Measurements from ENCODE around the gene TSC2. TPM values are rescaled to one million over a fixed set of nuclear protein-coding genes. Genes with fewer than 3 reads are reported as not detected.
A peak's percentile ranks its signal among the peaks of the same experiment; 100 is the strongest.

TSC2 gene
- polyA plus RNA-seq, 1 experiment: 35.9 TPM

GRCh38 chr16:2023092-2024031 lies 24.4 kb upstream of the TSC2 start:
- ChIA-PET POLR2A (interaction anchor here (0.6 to 3.8 kb wide), 7 partner anchors 16 to 231 kb away, joined by 3 to 22 read pairs (median 6); partner anchors contain the start of genes NTHL1, TRAF7 and TSC2), CTCF (interaction anchor here (0.6 to 5.4 kb wide), 20 partner anchors 9 to 130 kb away, joined by 3 to 87 read pairs (median 4); partner anchors contain the start of genes NTHL1 and TSC2)
- H3K4me3 ChIP-seq (ENCODE audit: low read depth, low read length): peak overlapping the region; percentile 40
- TF ChIP-seq CTCF (IDR thresholded peaks at IDR 0.05; ENCODE audit: low read depth, low read length): peak; percentile 87
- H3K9me3 ChIP-seq (ENCODE audit: control insufficient read depth, insufficient read depth, low read length): no peaks in the 10 kb centered on the region; the same call in 1 of the 2 replicates
- DNase-seq (ENCODE audit: low read depth, low spot score): peak; percentile 66
- H3K27ac ChIP-seq (ENCODE audit: low read depth, low read length): peak overlapping the region; percentile 21
- H3K27me3 ChIP-seq (ENCODE audit: control insufficient read depth, insufficient read depth, low read length): peaks cover 5% of the 10 kb centered on the region

- CTCF ChIA-PET: interaction anchor here (4.6 to 5.4 kb wide), 2 partner anchors 32 to 116 kb away, joined by 49 to 87 read pairs; no protein-coding TSS in a partner anchor
- Histone ChIP-seq H3K4me3 (ENCODE audit: low read depth, low read length) (no peak overlapping the region), H3K9me3 (ENCODE audit: control insufficient read depth, insufficient read depth, low read length) (no peaks in the 10 kb centered on the region; the same call in 1 of the 2 replicates), H3K27ac (ENCODE audit: low read depth, low read length) (no peak overlapping the region), H3K27me3 (ENCODE audit: control insufficient read depth, insufficient read depth, low read length) (peaks cover 5% of the 10 kb centered on the region)
- no peak for DNase-seq (ENCODE audit: low read depth, low spot score)
- POLR2A ChIA-PET: interaction anchor here (0.7 to 3.8 kb wide), 2 partner anchors 9 to 131 kb away, joined by 3 to 22 read pairs; partner anchors contain the start of gene TRAF7
- TF ChIP-seq CTCF (IDR thresholded peaks at IDR 0.05; ENCODE audit: low read depth, low read length): no peak
Observed at GRCh38 chr16:2024032-2024420, 23.8 kb upstream of the TSC2 start.

- POLR2A ChIA-PET: interaction anchor here (1.1 to 3.8 kb wide), 2 partner anchors 61 to 130 kb away, joined by 3 to 22 read pairs; partner anchors contain the start of gene TRAF7
- no peak for TF ChIP-seq CTCF (IDR thresholded peaks at IDR 0.05; ENCODE audit: low read depth, low read length)
- CTCF ChIA-PET: interaction anchor here (4.6 to 5.4 kb wide), 2 partner anchors 31 to 115 kb away, joined by 49 to 87 read pairs; no protein-coding TSS in a partner anchor
- Histone ChIP-seq H3K9me3 (ENCODE audit: control insufficient read depth, insufficient read depth, low read length) (no peaks in the 10 kb centered on the region; the same call in 1 of the 2 replicates), H3K27ac (ENCODE audit: low read depth, low read length) (no peak overlapping the region), H3K4me3 (ENCODE audit: low read depth, low read length) (no peak overlapping the region), H3K27me3 (ENCODE audit: control insufficient read depth, insufficient read depth, low read length) (peaks cover under 1% of the 10 kb centered on the region)
- DNase-seq (ENCODE audit: low read depth, low spot score): no peak
Observed at GRCh38 chr16:2025251-2025650, 22.5 kb upstream of the TSC2 start.

GRCh38 chr16:2025878-2026460 lies 21.8 kb upstream of the TSC2 start:
- no peak for DNase-seq (ENCODE audit: low read depth, low spot score)
- peak overlapping the region; percentile 50 for H3K4me3 ChIP-seq (ENCODE audit: low read depth, low read length)
- no peaks in the 10 kb centered on the region; the same call in 1 of the 2 replicates for H3K9me3 ChIP-seq (ENCODE audit: control insufficient read depth, insufficient read depth, low read length)
- no peak for TF ChIP-seq CTCF (IDR thresholded peaks at IDR 0.05; ENCODE audit: low read depth, low read length)
- H3K27ac ChIP-seq (ENCODE audit: low read depth, low read length): no peak overlapping the region
- ChIA-PET CTCF (interaction anchor here (4.6 to 5.4 kb wide), 2 partner anchors 30 to 114 kb away, joined by 49 to 87 read pairs; no protein-coding TSS in a partner anchor), POLR2A (interaction anchor here (3.8 kb wide), 1 partner anchor 129 kb away, joined by 22 read pairs; the partner anchor contains the start of gene TRAF7)
- H3K27me3 ChIP-seq (ENCODE audit: control insufficient read depth, insufficient read depth, low read length): no peaks in the 10 kb centered on the region

All from AG04450 (cell line).